HG02870 (cell line): ENCODE data around the gene CKAP5.
A peak's percentile ranks its signal among the peaks of the same experiment; 100 is the strongest.

ENCODE experiments used
- ATAC-seq: cut with Tn5 transposase; IDR thresholded peaks from one replicate; pipeline ENCODE4 v1.9.1; 2021; ENCODE audit warnings: mild to moderate bottlenecking, moderate library complexity; ENCODE audit not compliant: unreplicated experiment

The CKAP5 gene

DNA sequence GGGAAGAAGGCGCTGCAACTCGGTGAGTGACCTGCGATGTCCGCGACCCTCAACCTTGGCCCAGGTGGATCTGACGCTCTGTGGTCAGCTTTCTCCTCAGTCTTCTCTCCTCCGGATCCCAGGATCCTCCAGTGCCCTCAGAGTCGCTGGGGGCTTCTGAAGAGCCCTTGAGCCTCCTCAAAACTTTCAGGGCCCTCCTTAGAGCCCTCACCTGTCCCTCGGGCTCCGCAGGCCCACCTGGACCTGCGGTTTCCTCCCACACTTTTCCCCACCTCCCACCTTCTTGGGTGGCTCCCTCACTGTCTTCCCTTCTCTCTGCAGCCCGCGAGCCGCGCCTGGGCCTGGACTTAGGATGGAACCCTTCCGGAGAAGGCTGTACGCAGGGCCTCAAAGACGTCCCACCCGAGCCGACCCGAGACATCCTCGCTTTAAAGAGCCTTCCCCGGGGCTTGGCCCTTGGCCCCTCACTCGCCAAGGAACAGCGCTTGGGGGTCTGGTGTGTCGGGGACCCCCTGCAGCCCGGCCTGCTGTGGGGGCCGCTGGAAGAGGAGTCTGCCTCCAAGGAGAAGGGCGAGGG, 144.9 kb downstream of the CKAP5 start:
- ATAC-seq = no peak

DNA sequence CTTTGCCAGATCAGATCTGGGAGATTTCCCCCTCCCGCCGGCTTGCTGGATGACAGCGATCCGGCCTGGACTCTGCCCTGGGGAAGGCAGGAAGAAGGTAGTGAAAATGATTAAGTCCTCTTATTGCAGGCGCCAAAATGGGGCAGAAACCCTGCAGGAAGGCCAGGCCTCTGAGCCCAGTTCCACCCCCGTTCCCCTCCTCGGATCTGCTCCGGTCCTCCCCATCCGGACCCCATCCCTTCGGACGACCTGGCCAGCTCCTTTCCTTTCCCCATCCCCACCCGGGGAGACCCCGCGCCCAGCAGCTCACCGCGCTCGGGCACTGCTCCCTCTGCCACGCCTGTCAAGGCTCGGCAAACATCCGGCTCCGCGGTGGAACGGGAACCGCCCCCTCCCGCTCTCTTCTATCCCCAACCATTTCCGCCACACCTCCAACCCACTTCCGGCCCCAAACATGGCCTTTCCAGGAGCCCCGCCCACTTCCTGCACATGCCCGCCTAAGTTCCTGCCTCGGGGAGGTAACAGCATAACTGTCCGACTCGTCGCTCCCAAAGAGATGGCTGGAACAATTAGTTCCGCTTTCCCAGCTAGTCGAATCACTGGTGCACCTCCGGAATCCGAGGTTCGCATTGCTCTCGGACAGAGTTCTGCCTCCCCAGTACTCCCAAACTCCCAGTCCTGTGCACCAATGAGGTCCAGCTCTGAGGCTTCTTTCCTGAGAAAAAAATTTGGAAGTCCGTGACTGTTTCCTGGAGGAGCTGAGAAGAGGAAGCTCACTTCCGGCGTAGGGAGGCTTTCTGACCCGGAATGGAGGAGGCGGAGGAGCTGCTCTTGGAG, 145.6 kb downstream of the CKAP5 start, which contains the start of the genes ARHGAP1 and ZNF408:
Gene ARHGAP1, minus strand, starts transcription at position 379 of the 837 bp plus-strand sequence. CDS start 4,512 bp downstream, outside the sequence.
Gene ZNF408, plus strand, starts transcription at position 791 of the 837 bp plus-strand sequence. Its CDS starts 17 bp downstream, at position 808.
- ATAC-seq = peak; percentile 91

DNA sequence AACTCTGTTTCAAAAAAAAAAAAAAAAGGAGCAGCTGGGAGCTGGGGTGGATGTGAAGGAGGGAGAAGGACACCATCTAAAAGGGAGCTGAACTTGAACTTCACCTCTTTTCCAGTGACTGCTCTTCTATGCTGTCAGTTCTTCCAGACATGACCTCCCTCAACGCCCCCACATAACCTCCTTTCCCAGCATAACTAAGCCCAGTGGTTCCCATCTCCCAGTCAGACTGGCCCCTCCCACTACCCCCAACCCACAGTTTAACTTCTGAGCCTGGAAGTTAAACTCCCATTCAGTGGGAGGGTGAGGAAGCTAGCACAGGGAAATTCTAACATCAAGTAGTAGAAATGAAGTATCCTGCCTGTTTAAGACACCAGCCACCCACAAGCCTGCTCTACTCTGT, 147.5 kb downstream of the CKAP5 start:
- ATAC-seq = no peak

DNA sequence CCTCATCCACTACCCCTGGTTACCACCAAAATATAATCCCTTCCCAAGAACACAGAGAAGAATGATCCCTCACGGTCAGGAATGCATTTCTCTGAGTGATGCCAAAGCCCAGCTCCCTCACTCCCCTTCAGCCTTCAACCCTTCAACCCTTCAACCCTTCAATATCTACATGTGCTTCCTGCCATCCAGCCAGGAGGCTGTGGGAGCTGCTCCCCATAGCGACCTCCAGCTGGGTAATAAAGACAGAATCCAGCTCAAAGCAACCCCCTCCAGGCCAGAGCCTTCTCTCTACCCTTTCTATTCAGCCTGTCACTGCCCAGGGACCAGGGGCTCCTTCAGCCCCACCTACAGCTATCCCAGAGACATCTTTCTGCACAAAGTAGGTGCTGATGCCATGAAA, 148.4 kb downstream of the CKAP5 start:
- no peak for ATAC-seq

DNA sequence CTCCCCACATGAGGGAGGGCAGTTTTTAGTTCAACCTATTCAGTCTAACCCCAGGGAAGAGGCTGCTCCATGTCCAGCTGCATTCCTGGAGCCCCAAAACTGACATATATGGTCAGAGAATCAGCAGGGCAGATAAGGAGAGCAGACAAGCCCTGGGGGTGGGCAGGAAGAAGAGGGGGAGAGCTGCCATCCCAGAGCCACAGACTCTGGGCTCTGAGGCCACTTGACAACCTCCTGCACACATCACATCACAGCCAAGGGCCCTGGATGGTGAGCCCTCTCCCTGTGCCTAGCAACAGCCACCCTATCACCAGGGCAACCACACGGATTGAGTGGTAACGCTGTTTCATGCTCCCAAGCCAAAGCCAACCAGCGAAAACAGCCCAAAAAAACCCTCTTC, 148.8 kb downstream of the CKAP5 start:
- ATAC-seq = no peak

DNA sequence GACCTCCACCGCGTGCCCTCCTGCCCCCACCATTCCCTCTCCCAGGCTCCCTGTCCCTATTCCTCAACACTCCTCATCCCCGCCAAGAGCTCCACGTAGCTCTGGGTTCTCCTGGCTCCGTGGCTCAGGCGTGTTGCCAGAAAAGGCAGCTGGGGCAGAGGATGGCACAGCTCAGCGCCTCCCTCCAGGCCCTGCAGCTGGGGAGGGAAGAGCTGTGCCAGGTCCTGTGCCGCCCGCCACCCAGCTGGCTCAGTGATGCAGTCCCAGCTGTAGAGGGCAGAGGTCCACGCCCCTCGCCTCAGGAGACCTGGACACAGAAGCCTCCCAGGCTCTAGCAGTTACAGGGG, 149.9 kb downstream of the CKAP5 start:
- ATAC-seq = no peak

DNA sequence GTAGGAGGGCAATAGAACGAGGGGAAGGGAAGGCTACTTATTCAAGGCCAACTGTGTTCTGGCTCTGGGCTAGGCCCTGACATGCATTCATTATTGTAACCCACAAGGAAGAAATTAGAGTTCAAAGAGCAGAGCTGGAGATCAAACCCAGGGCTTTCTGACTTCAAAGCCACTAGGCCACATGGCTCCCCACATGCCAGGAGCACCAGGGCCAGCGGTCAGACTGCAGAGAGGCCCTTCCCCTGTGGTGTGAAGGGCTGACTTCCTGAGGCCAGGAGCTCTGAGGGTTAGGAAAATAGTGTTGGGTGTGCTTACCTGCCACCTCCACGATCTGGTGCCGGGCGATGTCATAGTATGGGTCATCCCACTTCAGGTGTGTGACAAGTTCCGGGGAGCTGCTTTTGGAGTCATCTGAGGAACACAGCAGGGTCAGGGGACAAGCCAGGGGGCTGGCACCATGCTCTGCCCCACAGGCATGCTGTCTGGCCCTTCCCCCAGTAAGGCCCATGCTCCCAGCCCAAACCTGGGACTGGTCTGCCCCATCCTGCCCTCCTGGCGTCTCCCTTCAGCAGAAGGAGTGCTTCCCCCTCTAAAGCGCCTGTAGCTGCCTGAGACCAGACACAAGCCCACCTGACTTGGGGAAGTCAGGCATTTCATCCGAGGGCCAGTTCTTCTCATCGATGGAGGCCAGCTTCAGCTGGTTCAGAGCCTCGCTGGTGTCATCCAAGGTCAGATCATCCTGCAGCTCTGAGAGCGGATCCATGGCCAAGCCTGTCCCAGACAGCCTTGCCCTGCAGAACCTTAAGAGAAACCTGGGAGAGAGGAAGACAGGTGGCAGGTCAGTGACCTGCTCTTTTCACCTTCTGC, 150.5 kb downstream of the CKAP5 start:
- no peak for ATAC-seq

DNA sequence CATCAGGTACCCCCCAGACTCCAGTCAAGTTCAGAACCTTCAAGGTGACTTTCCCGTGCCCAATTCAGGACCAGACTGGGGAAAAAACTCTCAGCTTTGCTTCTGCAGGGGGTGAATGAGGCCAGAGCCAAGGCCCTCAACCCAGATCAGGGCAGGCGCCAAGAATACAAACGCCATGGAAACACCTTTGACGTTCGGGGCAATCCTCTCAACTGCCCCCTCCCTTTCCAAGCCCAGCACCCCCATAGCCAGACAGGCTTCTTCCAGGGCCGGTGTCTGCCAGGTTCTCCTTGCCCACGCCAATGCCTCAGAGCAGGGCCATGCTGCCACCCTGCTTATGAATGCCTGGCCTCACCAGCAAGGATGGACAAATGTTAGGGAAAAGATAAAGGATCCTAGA, 151.5 kb downstream of the CKAP5 start:
- ATAC-seq = no peak

DNA sequence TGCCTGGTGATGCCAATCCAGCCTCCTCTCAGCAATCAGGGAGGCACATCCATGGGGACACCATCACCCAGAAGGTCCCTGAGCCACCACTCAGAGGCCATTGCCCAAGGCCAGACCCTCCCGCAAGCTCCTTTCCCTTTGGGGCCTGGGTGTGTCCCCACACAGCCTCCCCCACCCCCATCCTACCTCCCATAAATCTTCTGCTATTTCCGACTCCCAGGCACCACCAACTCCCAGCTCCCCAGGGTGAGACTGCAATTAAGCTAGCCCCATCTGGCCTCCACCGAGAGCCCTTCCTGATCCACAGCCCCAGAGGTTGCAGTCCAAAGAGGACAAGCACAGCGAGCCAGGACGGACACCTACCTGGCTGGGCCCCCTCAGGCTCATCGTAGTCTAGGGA, 152.0 kb downstream of the CKAP5 start:
- no peak for ATAC-seq

DNA sequence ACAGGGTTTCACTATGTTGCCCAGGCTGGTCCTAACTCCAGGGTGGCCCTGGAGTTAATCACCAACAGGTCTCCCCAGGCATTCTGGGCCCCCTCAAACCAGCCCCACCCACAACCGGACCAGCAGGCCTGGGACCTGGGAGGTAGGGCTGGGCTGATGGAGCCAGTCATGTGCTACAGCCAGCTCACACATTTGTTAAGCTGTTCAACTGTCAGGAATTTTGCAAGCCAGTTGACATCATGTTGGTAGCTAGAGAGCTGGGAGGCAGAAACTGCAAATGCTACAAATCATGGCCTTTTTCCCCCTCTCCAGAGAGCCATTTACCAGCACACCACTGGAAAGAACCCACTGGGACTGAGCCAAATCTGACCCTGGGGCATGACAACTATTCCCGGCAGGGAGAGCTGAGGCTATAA, 152.5 kb downstream of the CKAP5 start:
- no peak for ATAC-seq
